Subcutaneous abdominal adipose tissue (tissue), 5 donors: ENCODE results near the gene LAYN.

Experiments
- H3K27ac ChIP-seq: one replicate; pipeline ENCODE4 v1.7.0; 2013; ENCODE audit warnings: low read depth, mild to moderate bottlenecking, inconsistent platforms, low read length, moderate library complexity
- H3K27me3 ChIP-seq, 5 donors: one replicate each; pipeline ENCODE4 v1.7.0; 2013; ENCODE audit warnings: low read length in 5 of 5, inconsistent platforms in 1 of 5; ENCODE audit not compliant: control insufficient read depth in 5 of 5, insufficient read depth in 4 of 5
- H3K36me3 ChIP-seq, 5 donors: one replicate each; pipeline ENCODE4 v1.7.0; 2013; ENCODE audit warnings: low read length in 5 of 5; ENCODE audit not compliant: control insufficient read depth in 5 of 5, insufficient read depth in 5 of 5
- H3K4me1 ChIP-seq, 5 donors: one replicate each; pipeline ENCODE4 v1.7.0; 2013; ENCODE audit warnings: low read length in 5 of 5, mild to moderate bottlenecking in 3 of 5, moderate library complexity in 1 of 5; ENCODE audit not compliant: control insufficient read depth in 5 of 5, insufficient read depth in 5 of 5
- H3K4me3 ChIP-seq, 5 donors: one replicate each; pipeline ENCODE4 v1.7.0; 2013; ENCODE audit warnings: low read length in 5 of 5, low read depth in 1 of 5
- H3K9ac ChIP-seq, 5 donors: one replicate each; pipeline ENCODE4 v1.7.0; 2013; ENCODE audit warnings: low read length in 5 of 5, mild to moderate bottlenecking in 4 of 5, moderate library complexity in 3 of 5
- H3K9me3 ChIP-seq, 5 donors: one replicate each; pipeline ENCODE4 v1.7.0; 2013; ENCODE audit warnings: low read length in 5 of 5; ENCODE audit not compliant: control insufficient read depth in 5 of 5
- donor health status: healthy.
- donor health status: healthy.
- donor health status: healthy.
- donor health status: healthy.
- donor health status: healthy.

LAYN gene

GRCh38 chr11:111515591-111515990 is 24.9 kb upstream of the LAYN start:
- Histone ChIP-seq H3K4me3 (no peak overlapping the region), H3K27me3 (peaks cover 8 to 25% (median 22%) of the 10 kb centered on the region in 5 donors), H3K9me3 (no peaks in the 10 kb centered on the region), H3K9ac (no peak overlapping the region), H3K4me1 (peaks cover 0 to 21% (median 19%) of the 10 kb centered on the region in 5 donors), H3K36me3 (no peaks in the 10 kb centered on the region), H3K27ac (no peak overlapping the region)

- Histone ChIP-seq H3K9me3 (no peaks in the 10 kb centered on the region), H3K4me1 (peaks cover 0 to 16% (median 12%) of the 10 kb centered on the region in 5 donors), H3K27ac (no peak overlapping the region), H3K4me3 (no peak overlapping the region), H3K27me3 (peaks cover 0 to 6% (median 2%) of the 10 kb centered on the region in 5 donors), H3K36me3 (no peaks in the 10 kb centered on the region), H3K9ac (no peak overlapping the region)
These were observed 21.9 kb upstream of the LAYN start for GRCh38 chr11:111518668-111519067.

GRCh38 chr11:111520560-111520959 is 20.0 kb upstream of the LAYN start:
- H3K4me1 ChIP-seq = peaks cover 0 to 6% (median 3%) of the 10 kb centered on the region in 5 donors
- H3K27me3 ChIP-seq = no peaks in the 10 kb centered on the region
- no peaks in the 10 kb centered on the region for H3K36me3 ChIP-seq
- no peak overlapping the region for H3K27ac ChIP-seq
- H3K9me3 ChIP-seq = no peaks in the 10 kb centered on the region
- no peak overlapping the region for H3K9ac ChIP-seq
- no peak overlapping the region for H3K4me3 ChIP-seq

- Histone ChIP-seq H3K4me3 (no peak overlapping the region), H3K27ac (no peak overlapping the region), H3K4me1 (peaks cover 0 to 6% (median 3%) of the 10 kb centered on the region in 5 donors), H3K36me3 (no peaks in the 10 kb centered on the region), H3K9me3 (no peaks in the 10 kb centered on the region), H3K9ac (no peak overlapping the region), H3K27me3 (no peaks in the 10 kb centered on the region)
These were observed 19.4 kb upstream of the LAYN start for GRCh38 chr11:111521135-111521534.

- Histone ChIP-seq H3K36me3 (no peaks in the 10 kb centered on the region), H3K27me3 (no peaks in the 10 kb centered on the region), H3K9me3 (no peaks in the 10 kb centered on the region), H3K4me1 (peaks cover 0 to 6% (median 3%) of the 10 kb centered on the region in 5 donors), H3K9ac (no peak overlapping the region), H3K4me3 (no peak overlapping the region), H3K27ac (no peak overlapping the region)
These were observed 18.1 kb upstream of the LAYN start for GRCh38 chr11:111522426-111522825.

GRCh38 chr11:111523343-111523742 is 17.2 kb upstream of the LAYN start:
- Histone ChIP-seq H3K27ac (no peak overlapping the region), H3K9me3 (no peaks in the 10 kb centered on the region), H3K4me3 (no peak overlapping the region), H3K9ac (no peak overlapping the region), H3K27me3 (no peaks in the 10 kb centered on the region), H3K36me3 (no peaks in the 10 kb centered on the region), H3K4me1 (peaks cover 0 to 6% (median 3%) of the 10 kb centered on the region in 5 donors)

- H3K9me3 ChIP-seq = no peaks in the 10 kb centered on the region
- no peak overlapping the region for H3K27ac ChIP-seq
- no peaks in the 10 kb centered on the region for H3K36me3 ChIP-seq
- peaks cover 0 to 6% (median 3%) of the 10 kb centered on the region in 5 donors for H3K4me1 ChIP-seq
- H3K9ac ChIP-seq = no peak overlapping the region
- no peak overlapping the region for H3K4me3 ChIP-seq
- no peaks in the 10 kb centered on the region for H3K27me3 ChIP-seq
These were observed 16.5 kb upstream of the LAYN start for GRCh38 chr11:111524056-111524455.

GRCh38 chr11:111525456-111525855 is 15.1 kb upstream of the LAYN start:
- H3K4me3 ChIP-seq = no peak overlapping the region
- no peaks in the 10 kb centered on the region for H3K27me3 ChIP-seq
- no peaks in the 10 kb centered on the region for H3K9me3 ChIP-seq
- H3K36me3 ChIP-seq = no peaks in the 10 kb centered on the region
- H3K9ac ChIP-seq = no peak overlapping the region
- no peak overlapping the region for H3K27ac ChIP-seq
- peaks cover 0 to 6% (median under 1%) of the 10 kb centered on the region in 5 donors for H3K4me1 ChIP-seq

GRCh38 chr11:111526501-111526900 is 14.0 kb upstream of the LAYN start:
- Histone ChIP-seq H3K27ac (no peak overlapping the region), H3K9me3 (no peaks in the 10 kb centered on the region), H3K4me3 (no peak overlapping the region), H3K9ac (no peak overlapping the region), H3K27me3 (no peaks in the 10 kb centered on the region), H3K4me1 (no peaks in the 10 kb centered on the region), H3K36me3 (no peaks in the 10 kb centered on the region)

GRCh38 chr11:111527279-111527678 is 13.2 kb upstream of the LAYN start:
- H3K9ac ChIP-seq = no peak overlapping the region
- H3K4me1 ChIP-seq = no peaks in the 10 kb centered on the region
- H3K9me3 ChIP-seq = no peaks in the 10 kb centered on the region
- H3K4me3 ChIP-seq = no peak overlapping the region
- no peaks in the 10 kb centered on the region for H3K36me3 ChIP-seq
- H3K27ac ChIP-seq = no peak overlapping the region
- no peaks in the 10 kb centered on the region for H3K27me3 ChIP-seq

GRCh38 chr11:111528557-111528956 is 12.0 kb upstream of the LAYN start:
- no peak overlapping the region for H3K9ac ChIP-seq
- H3K36me3 ChIP-seq = no peaks in the 10 kb centered on the region
- no peaks in the 10 kb centered on the region for H3K9me3 ChIP-seq
- no peaks in the 10 kb centered on the region for H3K4me1 ChIP-seq
- no peak overlapping the region for H3K27ac ChIP-seq
- H3K4me3 ChIP-seq = no peak overlapping the region
- H3K27me3 ChIP-seq = no peaks in the 10 kb centered on the region
